ENCODE data around the gene USP48. TPM values are rescaled to one million over a fixed set of nuclear protein-coding genes. Genes with fewer than 3 reads are reported as not detected.
"Not testable (repeated sequence)": the region's sequence is repeated elsewhere in the genome, so short reads cannot be mapped to it uniquely, and the experiment has no call there.

USP48 gene
- total RNA-seq, 1 donor from 2014 or later = 39.1 TPM

DNA sequence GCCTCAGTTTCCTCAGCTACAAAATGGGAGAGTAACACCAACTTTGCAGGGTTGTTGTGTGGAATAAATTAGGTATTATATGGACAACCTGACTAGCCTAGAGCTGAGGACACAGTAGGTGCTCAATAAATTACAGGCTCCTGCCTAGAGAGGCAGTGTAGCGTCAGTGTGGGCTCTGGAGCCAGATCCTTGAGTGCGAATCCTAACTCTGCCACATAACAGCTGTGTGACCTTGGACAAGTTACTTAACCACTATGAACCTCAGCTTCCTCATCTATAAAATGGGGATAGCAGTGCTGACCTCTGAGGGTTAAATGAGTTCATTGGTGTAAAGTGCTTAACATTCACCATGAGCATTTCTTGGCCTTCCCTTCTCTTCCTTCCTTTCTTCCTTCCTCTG lies 146.9 kb downstream of the USP48 start:
- no peaks in the 10 kb centered on the region for H3K36me3 ChIP-seq
- DNase-seq = no peak
- TF ChIP-seq, protein P1, sequence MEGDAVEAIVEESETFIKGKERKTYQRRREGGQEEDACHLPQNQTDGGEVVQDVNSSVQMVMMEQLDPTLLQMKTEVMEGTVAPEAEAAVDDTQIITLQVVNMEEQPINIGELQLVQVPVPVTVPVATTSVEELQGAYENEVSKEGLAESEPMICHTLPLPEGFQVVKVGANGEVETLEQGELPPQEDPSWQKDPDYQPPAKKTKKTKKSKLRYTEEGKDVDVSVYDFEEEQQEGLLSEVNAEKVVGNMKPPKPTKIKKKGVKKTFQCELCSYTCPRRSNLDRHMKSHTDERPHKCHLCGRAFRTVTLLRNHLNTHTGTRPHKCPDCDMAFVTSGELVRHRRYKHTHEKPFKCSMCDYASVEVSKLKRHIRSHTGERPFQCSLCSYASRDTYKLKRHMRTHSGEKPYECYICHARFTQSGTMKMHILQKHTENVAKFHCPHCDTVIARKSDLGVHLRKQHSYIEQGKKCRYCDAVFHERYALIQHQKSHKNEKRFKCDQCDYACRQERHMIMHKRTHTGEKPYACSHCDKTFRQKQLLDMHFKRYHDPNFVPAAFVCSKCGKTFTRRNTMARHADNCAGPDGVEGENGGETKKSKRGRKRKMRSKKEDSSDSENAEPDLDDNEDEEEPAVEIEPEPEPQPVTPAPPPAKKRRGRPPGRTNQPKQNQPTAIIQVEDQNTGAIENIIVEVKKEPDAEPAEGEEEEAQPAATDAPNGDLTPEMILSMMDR (IDR thresholded peaks at IDR 0.05; ENCODE audit: borderline replicate concordance) = no peak
- no peaks in the 10 kb centered on the region for H3K9me3 ChIP-seq (replicated peaks)
- intact Hi-C loops (cut with micrococcal nuclease) = no loop called here
- H3K27me3 ChIP-seq (ENCODE audit: low read depth) = peaks cover 42% of the 10 kb centered on the region
- H3K4me3 ChIP-seq = no peak overlapping the region
- peaks cover 18% of the 10 kb centered on the region for H3K4me1 ChIP-seq
- no peak overlapping the region for H3K27ac ChIP-seq (replicated peaks)

DNA sequence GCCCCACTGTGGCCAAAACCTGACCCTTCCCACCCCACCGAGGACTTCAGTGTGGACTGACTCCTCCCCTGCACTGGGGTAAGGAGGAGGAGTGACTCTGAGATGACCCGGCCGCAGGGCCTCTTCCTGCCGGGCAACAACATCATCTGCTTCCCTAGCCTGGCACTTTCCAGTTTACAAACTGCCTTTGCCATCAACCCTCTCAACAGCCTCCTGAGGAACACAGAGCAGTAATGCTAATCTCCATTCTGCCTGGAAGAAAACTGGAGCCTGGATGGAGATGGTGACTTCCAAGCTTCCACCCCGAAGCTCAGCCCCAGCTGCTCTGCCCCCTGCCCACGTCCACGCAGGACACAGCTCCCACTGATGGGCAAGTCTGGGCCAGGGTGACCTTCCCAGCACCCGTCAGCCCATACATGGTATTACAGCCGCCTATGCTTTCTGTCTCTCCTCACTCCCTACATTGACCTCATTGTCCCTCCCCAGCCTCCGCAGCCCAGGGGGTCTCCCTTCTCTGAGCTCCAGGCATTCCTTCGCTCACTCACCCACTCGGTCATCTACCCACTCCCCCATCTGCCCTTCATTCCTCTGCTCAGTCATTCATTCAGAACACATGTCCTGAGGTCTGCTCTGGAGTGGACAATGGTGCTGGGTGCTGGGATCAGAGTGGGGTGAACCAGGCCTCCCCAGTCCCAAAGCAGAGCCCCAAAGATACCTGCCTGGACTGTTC lies 148.0 kb downstream of the USP48 start:
- peaks cover 18% of the 10 kb centered on the region for H3K4me1 ChIP-seq
- H3K9me3 ChIP-seq (replicated peaks) = no peaks in the 10 kb centered on the region
- peaks cover 43% of the 10 kb centered on the region for H3K27me3 ChIP-seq (ENCODE audit: low read depth)
- no peak for DNase-seq
- H3K36me3 ChIP-seq = no peaks in the 10 kb centered on the region
- H3K27ac ChIP-seq (replicated peaks) = no peak overlapping the region
- H3K4me3 ChIP-seq = no peak overlapping the region
- intact Hi-C loops (cut with micrococcal nuclease) = no loop called here
- TF ChIP-seq, protein P1 (IDR thresholded peaks at IDR 0.05; ENCODE audit: borderline replicate concordance) = no peak

DNA sequence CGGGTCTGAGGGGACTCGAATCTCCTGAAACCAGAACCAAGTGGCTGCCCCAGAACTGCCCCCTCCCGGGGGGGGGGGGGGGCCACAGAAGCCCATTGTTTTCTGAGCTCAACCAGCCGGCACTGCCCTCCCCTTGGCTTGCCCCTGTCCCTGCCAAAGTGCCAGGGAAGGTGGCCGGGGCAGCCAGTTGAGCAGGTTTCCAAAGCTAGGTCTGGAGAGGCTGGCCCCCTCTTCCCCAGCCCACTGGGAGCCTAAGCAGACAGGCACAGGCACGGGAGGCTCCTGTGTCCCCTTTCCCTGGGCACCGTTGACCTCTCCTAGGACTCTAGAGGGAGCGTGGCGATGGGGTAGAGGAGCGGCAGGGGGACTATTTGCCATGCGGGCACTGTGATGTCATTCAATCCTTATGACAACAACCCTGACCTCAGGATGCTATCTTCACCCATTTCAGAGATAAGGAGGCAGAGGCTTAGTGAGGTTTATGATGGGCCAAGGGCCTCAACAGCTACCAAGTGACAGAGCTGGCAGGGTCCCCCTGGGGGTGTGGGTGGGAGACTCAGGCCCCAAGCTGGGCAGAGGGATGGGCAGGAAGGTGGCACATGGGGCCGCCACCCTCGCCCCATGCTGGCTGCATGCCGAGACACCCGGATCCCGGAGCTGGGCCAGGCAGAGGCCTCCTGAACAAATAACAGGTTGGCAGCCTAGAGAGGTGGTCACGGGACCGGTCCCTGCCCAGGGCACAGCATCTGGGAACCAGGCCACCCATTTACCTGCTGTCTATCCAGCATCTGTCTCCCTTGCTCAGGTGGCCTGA lies 148.8 kb downstream of the USP48 start:
- Histone ChIP-seq H3K27ac (replicated peaks) (no peak overlapping the region), H3K4me3 (no peak overlapping the region), H3K36me3 (no peaks in the 10 kb centered on the region), H3K27me3 (ENCODE audit: low read depth) (peaks cover 49% of the 10 kb centered on the region), H3K4me1 (peaks cover 18% of the 10 kb centered on the region), H3K9me3 (replicated peaks) (no peaks in the 10 kb centered on the region)
- TF ChIP-seq, protein P1 (IDR thresholded peaks at IDR 0.05; ENCODE audit: borderline replicate concordance) = no peak
- intact Hi-C loops (cut with micrococcal nuclease) = no loop called here
- no peak for DNase-seq

DNA sequence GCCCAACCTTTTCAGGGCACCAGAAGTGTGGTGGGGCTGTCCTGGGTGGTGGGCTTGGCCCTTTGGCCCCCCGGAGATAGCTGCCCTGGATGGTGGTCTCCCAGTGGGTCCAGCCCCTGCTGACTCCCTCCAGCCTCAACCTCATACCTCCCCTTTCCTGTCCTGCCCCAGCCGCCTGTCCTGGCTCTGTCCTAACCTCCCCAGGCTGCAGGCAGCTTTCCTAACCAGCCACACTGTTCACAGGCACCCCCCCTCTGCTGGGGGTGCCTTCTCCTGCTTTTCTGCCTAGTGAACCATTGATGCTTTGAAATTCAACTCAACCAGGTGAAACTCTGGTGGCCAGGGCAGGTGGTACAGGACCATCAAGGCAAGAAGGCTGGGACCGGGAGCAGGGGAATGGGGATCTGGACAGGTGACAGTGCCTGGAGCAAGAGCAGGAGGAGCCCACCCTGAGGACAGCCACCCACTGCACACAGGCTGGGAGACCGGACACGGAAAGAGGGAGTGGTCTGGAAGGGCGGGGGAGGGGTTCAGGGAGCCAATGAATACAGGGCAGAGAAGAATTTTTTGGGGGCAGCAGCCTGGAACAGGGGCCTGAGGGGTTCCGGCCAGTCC lies 149.7 kb downstream of the USP48 start:
- Histone ChIP-seq H3K27me3 (ENCODE audit: low read depth) (peaks cover 52% of the 10 kb centered on the region), H3K4me1 (peaks cover 8% of the 10 kb centered on the region), H3K36me3 (no peaks in the 10 kb centered on the region), H3K4me3 (no peak overlapping the region), H3K9me3 (replicated peaks) (no peaks in the 10 kb centered on the region), H3K27ac (replicated peaks) (no peak overlapping the region)
- DNase-seq = no peak
- TF ChIP-seq, protein P1 (IDR thresholded peaks at IDR 0.05; ENCODE audit: borderline replicate concordance) = no peak
- intact Hi-C loops (cut with micrococcal nuclease) = no loop called here

DNA sequence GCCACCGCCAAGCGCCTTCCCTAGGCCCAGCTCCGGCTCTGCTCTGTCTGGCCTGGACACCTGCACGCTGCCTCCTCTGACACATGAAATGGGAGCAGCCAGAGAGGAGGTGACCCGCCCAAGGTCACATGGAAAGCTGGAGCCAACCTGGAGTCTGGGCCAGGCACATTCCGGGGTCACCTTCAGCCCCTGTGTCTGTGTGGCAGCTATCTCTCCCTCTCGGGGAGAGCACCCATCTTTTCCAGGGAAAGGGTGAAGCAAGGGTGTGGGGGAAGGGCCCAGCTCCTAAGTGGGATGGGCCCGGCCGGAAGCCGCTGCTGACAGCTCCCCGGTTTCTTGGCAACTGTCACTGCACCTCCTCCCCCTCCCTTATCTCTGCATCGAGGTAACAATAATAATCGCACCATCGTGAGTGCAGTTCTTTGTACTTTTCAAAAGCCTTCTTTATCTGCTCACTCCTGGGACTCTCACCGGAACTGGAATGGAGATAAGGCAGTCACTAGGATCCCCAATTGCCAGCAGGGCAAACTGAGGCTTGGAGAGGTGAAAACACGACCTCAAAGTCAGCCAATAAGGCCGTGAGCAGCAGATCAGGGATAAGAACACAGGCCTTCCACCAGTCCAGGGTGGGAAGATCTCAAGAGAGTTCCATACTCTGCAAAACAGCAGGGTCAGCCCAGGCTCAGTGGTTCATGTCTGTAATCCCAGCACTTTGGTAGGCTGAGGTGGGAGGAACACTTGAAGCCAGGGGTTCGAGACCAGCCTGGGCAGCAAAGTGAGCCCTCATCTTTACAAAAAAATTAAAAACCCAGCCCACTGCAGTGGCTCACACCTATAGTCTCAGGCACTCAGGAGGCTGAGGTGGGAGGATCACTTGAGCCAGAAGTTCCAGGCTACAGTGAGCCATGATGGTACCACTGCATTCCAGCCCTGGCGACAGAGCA lies 150.7 kb downstream of the USP48 start:
- Histone ChIP-seq H3K36me3 (no peaks in the 10 kb centered on the region), H3K27ac (replicated peaks) (no peak overlapping the region), H3K27me3 (ENCODE audit: low read depth) (peaks cover 59% of the 10 kb centered on the region), H3K9me3 (replicated peaks) (no peaks in the 10 kb centered on the region), H3K4me3 (no peak overlapping the region), H3K4me1 (peaks cover 8% of the 10 kb centered on the region)
- TF ChIP-seq, protein P1 (IDR thresholded peaks at IDR 0.05; ENCODE audit: borderline replicate concordance) = no peak
- intact Hi-C loops (cut with micrococcal nuclease) = no loop called here
- DNase-seq = no peak

DNA sequence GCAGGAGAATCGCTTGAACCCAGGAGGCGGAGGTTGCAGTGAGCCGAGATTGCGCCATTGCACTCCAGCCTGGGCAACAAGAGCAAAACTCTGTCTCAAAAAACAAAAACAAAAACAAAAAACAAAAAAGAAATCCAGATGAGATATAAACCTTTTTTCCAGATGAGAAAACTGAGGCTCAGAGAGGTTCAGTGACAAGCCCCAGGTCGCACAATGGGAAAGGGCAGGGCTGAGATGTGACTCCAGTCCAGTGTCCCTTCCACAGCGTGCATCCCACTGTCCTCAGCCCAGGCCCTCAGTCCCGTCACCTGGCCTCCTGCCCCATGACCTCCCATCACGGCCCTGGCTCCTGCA lies 151.4 kb downstream of the USP48 start:
- H3K36me3 ChIP-seq; intact Hi-C loops (cut with micrococcal nuclease); H3K27ac ChIP-seq (replicated peaks); H3K4me1 ChIP-seq; H3K9me3 ChIP-seq (replicated peaks); DNase-seq; H3K4me3 ChIP-seq: not testable (repeated sequence)
- H3K27me3 ChIP-seq (ENCODE audit: low read depth) = peaks cover 65% of the 10 kb centered on the region

All from left ventricle myocardium inferior (tissue), 1 donor.